Stimulated activated CD8-positive, alpha-beta memory T cell treated with anti-CD3 and anti-CD28 coated beads, Interleukin-12 subunit alpha, Interleukin-12 subunit beta, amount 100 ng/mL, for 4 hours (primary cell): Measurements from ENCODE around the gene APPL2.

Source experiments
- DNase-seq: peaks from one replicate; pipeline ENCODE4 v3.0.0-alpha.2; 2020; ENCODE audit warnings: low read depth

Gene APPL2

GRCh38 chr12:105235732-105236476 is at the start of gene APPL2:
APPL2 (minus strand) TSS chr12:105236174; CDS start chr12:105236012, 162 bp downstream.
- DNase-seq, result peak; percentile 75

- no peak for DNase-seq
Measured at GRCh38 chr12:105285378-105285777, 49.4 kb upstream of the APPL2 start.

- no peak for DNase-seq
Measured at GRCh38 chr12:105281694-105282049, 45.7 kb upstream of the APPL2 start.

- no peak for DNase-seq
Measured at GRCh38 chr12:105280966-105281693, 45.2 kb upstream of the APPL2 start.

- peak; percentile 5 for DNase-seq
Measured at GRCh38 chr12:105279460-105280056, 43.6 kb upstream of the APPL2 start.

GRCh38 chr12:105278043-105278697 is 42.2 kb upstream of the APPL2 start:
- DNase-seq, result no peak

GRCh38 chr12:105275997-105276733 is 40.2 kb upstream of the APPL2 start:
- DNase-seq, result no peak

GRCh38 chr12:105274571-105274970 is 38.6 kb upstream of the APPL2 start:
- no peak for DNase-seq

GRCh38 chr12:105273601-105274000 is 37.6 kb upstream of the APPL2 start:
- no peak for DNase-seq

- no peak for DNase-seq
Measured at GRCh38 chr12:105272814-105273416, 36.9 kb upstream of the APPL2 start.

GRCh38 chr12:105272152-105272551 is 36.2 kb upstream of the APPL2 start:
- no peak for DNase-seq

GRCh38 chr12:105271364-105271763 is 35.4 kb upstream of the APPL2 start:
- DNase-seq, result no peak

- no peak for DNase-seq
Measured at GRCh38 chr12:105270671-105271255, 34.8 kb upstream of the APPL2 start.

GRCh38 chr12:105267711-105268110 is 31.7 kb upstream of the APPL2 start:
- no peak for DNase-seq

- no peak for DNase-seq
Measured at GRCh38 chr12:105264771-105265170, 28.8 kb upstream of the APPL2 start.

GRCh38 chr12:105262461-105263184 is 26.6 kb upstream of the APPL2 start:
- no peak for DNase-seq

GRCh38 chr12:105261010-105261409 is 25.0 kb upstream of the APPL2 start:
- DNase-seq, result no peak

- DNase-seq, result no peak
Measured at GRCh38 chr12:105259226-105259625, 23.3 kb upstream of the APPL2 start.

- no peak for DNase-seq
Measured at GRCh38 chr12:105257321-105257728, 21.4 kb upstream of the APPL2 start.

GRCh38 chr12:105256921-105257320 is 20.9 kb upstream of the APPL2 start:
- DNase-seq, result no peak
